K562 (cell line): ENCODE data around the gene CACNA2D3. TPM values are rescaled to one million over a fixed set of nuclear protein-coding genes. Genes with fewer than 3 reads are reported as not detected.

Experiments used
- ATAC-seq: fragments of 200-7000 bp; cut with Tn5 transposase; 3 replicates; pipeline ENCODE4 v1.9.1; 2020; ENCODE audit warnings: moderate library complexity
- BruUV-seq: library from RNA; stranded (reverse); fragments of 400-500 nt; replicated peaks from 2 replicates; lab custom pipeline; 2021; lab: Mats Ljungman, UMichigan
- CTCF ChIA-PET: fragments of 300-600 bp; formaldehyde crosslinking; extraction: SDS; loops from one replicate; lab custom pipeline; 2021; ENCODE audit warnings: low intra/inter-chr PET ratio; lab: Yijun Ruan, JAX
- POLR2A ChIA-PET: fragments of 300-600, 350-650 bp; sonication (Branson Sonifier 250); formaldehyde crosslinking; extraction: SDS; loops from one replicate; lab custom pipeline; 2021; ENCODE audit warnings: antibody characterized with exemption, inconsistent platforms; lab: Yijun Ruan, JAX
- DNase-seq, 4 experiments: peaks; one replicate each; pipeline versions ENCODE4 v3.0.0 to v3.0.0-alpha.2; 2011 to 2018; ENCODE audit warnings: low spot score in 3 of 4, mixed read lengths in 3 of 4; ENCODE audit errors: extremely low read depth in 1 of 4
- FAIRE-seq: peaks from 2 replicates; lab custom pipeline; 2011; peaks lifted over from hg19 to GRCh38; lab: Jason Lieb, UNC
- H2AFZ ChIP-seq: 2 replicates; pipeline ENCODE4 v1.6.0; 2011; ENCODE audit warnings: low read depth, low read length, control low read depth, inconsistent platforms
- H3K27ac ChIP-seq: fragments of 200-600 bp; 3 replicates; pipeline ENCODE4 v1.8.0; 2011; ENCODE audit warnings: low read depth, mild to moderate bottlenecking, control low read depth, inconsistent platforms, low read length, moderate library complexity, mixed read lengths; ENCODE audit errors: extremely low read depth
- H3K27me3 ChIP-seq, 2 experiments: fragments of 300-600 bp in 1 of 2; 2 replicates in 1 of 2; 3 replicates in 1 of 2; pipeline versions ENCODE4 v1.6.0 to v1.8.0; 2011; ENCODE audit warnings: inconsistent platforms in 2 of 2, low read length in 2 of 2, mild to moderate bottlenecking in 1 of 2, mixed read lengths in 1 of 2, moderate library complexity in 1 of 2; ENCODE audit not compliant: control insufficient read depth in 2 of 2, insufficient read depth in 2 of 2
- H3K36me3 ChIP-seq: fragments of 300-600 bp; 3 replicates; pipeline ENCODE4 v1.8.0; 2011; ENCODE audit warnings: mild to moderate bottlenecking, low read length, inconsistent platforms; ENCODE audit not compliant: control insufficient read depth, insufficient read depth
- H3K4me1 ChIP-seq, 2 experiments: fragments of 200-600 bp in 1 of 2; replicated peaks in 1 of 2; 2 replicates in 1 of 2; 3 replicates in 1 of 2; pipeline versions ENCODE4 v1.5.1 to v1.8.0; 2011; ENCODE audit warnings: inconsistent platforms in 2 of 2, low read length in 2 of 2, mild to moderate bottlenecking in 1 of 2, mixed read lengths in 1 of 2, moderate library complexity in 1 of 2; ENCODE audit not compliant: control insufficient read depth in 2 of 2, insufficient read depth in 2 of 2
- H3K4me2 ChIP-seq: 2 replicates; pipeline ENCODE4 v1.6.1; 2011; ENCODE audit warnings: low read length, control low read depth, inconsistent platforms, mixed read lengths; ENCODE audit not compliant: insufficient read depth
- H3K4me3 ChIP-seq: fragments of 200-600 bp; sonication (generic), shearing (Covaris generic); 2 replicates; pipeline ENCODE4 v1.5.1; 2016; ENCODE audit warnings: control low read depth, inconsistent platforms
- H3K79me2 ChIP-seq: fragments of 200-600 bp; 3 replicates; pipeline ENCODE4 v1.8.0; 2011; ENCODE audit warnings: low read length, inconsistent platforms; ENCODE audit not compliant: control insufficient read depth, insufficient read depth
- H3K9ac ChIP-seq, 2 experiments: 2 replicates each; pipeline versions ENCODE4 v1.6.0 to v1.6.1; 2011; ENCODE audit warnings: low read depth in 2 of 2, low read length in 2 of 2, control low read depth in 1 of 2, inconsistent platforms in 1 of 2, mild to moderate bottlenecking in 1 of 2, mixed read lengths in 1 of 2; ENCODE audit not compliant: insufficient read depth in 1 of 2
- H3K9me1 ChIP-seq: one replicate; pipeline ENCODE4 v1.6.0; 2011; ENCODE audit warnings: inconsistent platforms, mild to moderate bottlenecking, low read length, moderate library complexity; ENCODE audit not compliant: control insufficient read depth, insufficient read depth
- H3K9me3 ChIP-seq: replicated peaks from 2 replicates; pipeline ENCODE4 v1.5.1; 2011; ENCODE audit warnings: low read depth, low read length, inconsistent platforms; ENCODE audit not compliant: control insufficient read depth, insufficient read depth
- H4K20me1 ChIP-seq: replicated peaks from 2 replicates; pipeline ENCODE4 v1.6.1; 2011; ENCODE audit warnings: low read length, inconsistent platforms, mixed read lengths; ENCODE audit not compliant: control insufficient read depth, insufficient read depth
- ATF7 ChIP-seq: fragments of 450-650 bp; IDR thresholded peaks from 2 replicates; pipeline ENCODE4 v1.7.1; 2014; ENCODE audit warnings: mild to moderate bottlenecking, moderate library complexity
- CBX8 ChIP-seq: fragments of 200-600 bp; sonication (generic); IDR thresholded peaks from 2 replicates; pipeline ENCODE4 v1.6.1; 2012; ENCODE audit warnings: borderline replicate concordance, mixed run types, low read depth, mild to moderate bottlenecking, moderate library complexity, mixed read lengths, low read length, control low read depth, inconsistent platforms; ENCODE audit not compliant: poor library complexity, severe bottlenecking; ENCODE audit errors: extremely low read depth
- GTF2E2 ChIP-seq: fragments of 200-800 bp; sonication (Bioruptor generic); IDR thresholded peaks from 2 replicates; pipeline ENCODE4 v1.6.1; 2016; ENCODE audit warnings: missing genetic modification characterization, missing compliant biosample characterization
- SNRNP70 ChIP-seq: fragments of 200-400 bp; formaldehyde crosslinking; optimal IDR thresholded peaks from 2 replicates; pipeline ENCODE3; 2017; ENCODE audit warnings: low read depth, low read length
- ZBTB7A ChIP-seq: IDR thresholded peaks from 2 replicates; pipeline ENCODE4 v1.6.1; 2011; ENCODE audit warnings: low read depth, mild to moderate bottlenecking, low read length, moderate library complexity, borderline replicate concordance; ENCODE audit not compliant: control insufficient read depth
- ZNF121 ChIP-seq: sonication (generic); formaldehyde crosslinking; conservative IDR thresholded peaks from 2 replicates; pipeline ENCODE4 v1.8.0; 2022; ENCODE audit warnings: missing genetic modification reagents
- ZNF174 ChIP-seq: fragments of 250-450 bp; sonication (Bioruptor Pico); IDR thresholded peaks from 2 replicates; pipeline ENCODE4 v1.4.0; 2020; ENCODE audit warnings: mild to moderate bottlenecking
- WGBS: fragments of 100-300 bp; shearing (Covaris generic); methylation state at CpG from one replicate; pipeline ENCODE4 v1.1.6; 2016; ENCODE audit warnings: low coverage, mixed read lengths; ENCODE audit not compliant: insufficient coverage; ENCODE audit errors: missing lambda C conversion rate; 5-methylcytosine and 5-hydroxymethylcytosine counted together
- in situ Hi-C: fragments of 300-500 bp; cut with MboI; formaldehyde crosslinking; loops from 4 replicates; pipeline ENCODE4 v1.15.0; 2018; ENCODE audit warnings: inconsistent platforms, mixed read lengths
- intact Hi-C: fragments of 100-400 bp; cut with micrococcal nuclease; formaldehyde crosslinking; loops from 2 replicates; pipeline ENCODE4 v1.14.2; 2022
- polyA plus RNA-seq, 8 experiments: library from polyadenylated mRNA; depleted of rRNA in 4 of 8; stranded (reverse) in 5 of 8; unstranded in 3 of 8; fragments of >200 nt; fragmentation: Nextera tagmentation in 2 of 8; fragmentation: Illumina TruSeq in 1 of 8; extraction: Ambion mirVana in 2 of 8; extraction: Trizol in 1 of 8; gene quantifications; 2 replicates each; pipeline versions ENCODE4 v1.2.1 to v1.2.3, GENCODE V29; 2011 to 2014; ENCODE audit warnings: inconsistent platforms in 1 of 8, missing spikeins in 1 of 8
- total RNA-seq, 7 experiments: library from RNA; depleted of rRNA in 6 of 7; stranded (reverse); fragments of >200 nt in 6 of 7; fragmentation: Illumina TruSeq in 2 of 7; extraction: Trizol in 2 of 7; gene quantifications; 2 replicates each; pipeline versions ENCODE4 v1.2.1 to v1.2.3, GENCODE V29; 2011 to 2021; ENCODE audit warnings: low replicate concordance in 1 of 7
- TF ChIP-seq, protein P1 (sequence below): sonication (generic); formaldehyde crosslinking; IDR thresholded peaks from 2 replicates; pipeline ENCODE4 v1.9.0; 2022; ENCODE audit warnings: mild to moderate bottlenecking, missing genetic modification reagents
- TF ChIP-seq, protein P2 (sequence below), 2 experiments: fragments of 450-650 bp in 1 of 2; sonication (generic) in 1 of 2; formaldehyde crosslinking; conservative IDR thresholded peaks; 2 replicates each; pipeline versions ENCODE4 v1.4.0 to v1.8.1; 2020 to 2022; ENCODE audit warnings: mild to moderate bottlenecking in 1 of 2, missing genetic modification reagents in 1 of 2
- TF ChIP-seq, protein P3 (sequence below): fragments of 450-650 bp; formaldehyde crosslinking; IDR thresholded peaks from 2 replicates; pipeline ENCODE4 v1.4.0; 2020; ENCODE audit warnings: mild to moderate bottlenecking, moderate library complexity

Gene CACNA2D3
- total and polyA plus RNA-seq, 9 of the 15 experiments (the other 6 are each of a cell fraction or from before 2014, with no cell fraction given): 0.01 TPM; not detected in 8

DNA sequence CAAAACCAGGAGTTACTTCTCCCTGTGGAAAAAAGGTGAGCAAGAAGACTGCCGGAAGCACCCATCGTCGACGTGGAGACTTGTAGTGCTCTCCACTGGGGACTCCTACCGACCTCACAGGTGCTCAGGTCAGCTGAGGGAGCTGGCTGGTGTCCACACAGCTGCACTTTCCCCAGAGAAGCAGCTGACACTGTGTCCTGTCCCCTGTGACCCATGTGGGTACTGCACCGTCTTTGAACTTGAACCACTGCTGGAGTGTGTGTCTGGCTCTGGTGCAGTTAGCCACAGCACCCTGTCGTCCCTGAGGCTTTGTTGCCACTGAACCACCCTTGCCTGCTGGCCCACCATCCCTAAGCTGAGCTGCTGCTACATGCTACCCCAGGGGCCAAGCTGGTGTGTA lies 270.8 kb downstream of the CACNA2D3 start:
- 0% methylated on average over 6 of the region's 7 CpGs for WGBS
- Histone ChIP-seq H3K79me2 (no peaks in the 10 kb centered on the region), H2AFZ (no peak overlapping the region), H3K9me3 (no peaks in the 10 kb centered on the region), H3K4me1 (no peaks in the 10 kb centered on the region), H3K4me3 (no peak overlapping the region), H3K36me3 (no peaks in the 10 kb centered on the region), H3K9me1 (no peaks in the 10 kb centered on the region), H3K27me3 (no peaks in the 10 kb centered on the region), H3K27ac (no peak overlapping the region), H4K20me1 (no peaks in the 10 kb centered on the region), H3K4me2 (no peak overlapping the region), H3K9ac (no peak overlapping the region)
- intact Hi-C loops: no loop called here
- TF ChIP-seq, protein P1, sequence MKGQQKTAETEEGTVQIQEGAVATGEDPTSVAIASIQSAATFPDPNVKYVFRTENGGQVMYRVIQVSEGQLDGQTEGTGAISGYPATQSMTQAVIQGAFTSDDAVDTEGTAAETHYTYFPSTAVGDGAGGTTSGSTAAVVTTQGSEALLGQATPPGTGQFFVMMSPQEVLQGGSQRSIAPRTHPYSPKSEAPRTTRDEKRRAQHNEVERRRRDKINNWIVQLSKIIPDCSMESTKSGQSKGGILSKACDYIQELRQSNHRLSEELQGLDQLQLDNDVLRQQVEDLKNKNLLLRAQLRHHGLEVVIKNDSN: no peak
- no peak for TF ChIP-seq ZBTB7A
- TF ChIP-seq ATF7: no peak
- no peak for TF ChIP-seq GTF2E2 (tag)
- TF ChIP-seq ZNF174 (CRISPR knock-in tag): no peak
- no peak for TF ChIP-seq ZNF121 (CRISPR knock-in tag)
- no peak for TF ChIP-seq CBX8
- TF ChIP-seq SNRNP70: no peak
- TF ChIP-seq, protein P2, sequence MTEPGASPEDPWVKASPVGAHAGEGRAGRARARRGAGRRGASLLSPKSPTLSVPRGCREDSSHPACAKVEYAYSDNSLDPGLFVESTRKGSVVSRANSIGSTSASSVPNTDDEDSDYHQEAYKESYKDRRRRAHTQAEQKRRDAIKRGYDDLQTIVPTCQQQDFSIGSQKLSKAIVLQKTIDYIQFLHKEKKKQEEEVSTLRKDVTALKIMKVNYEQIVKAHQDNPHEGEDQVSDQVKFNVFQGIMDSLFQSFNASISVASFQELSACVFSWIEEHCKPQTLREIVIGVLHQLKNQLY (CRISPR knock-in tag; conservative IDR thresholded peaks at IDR 0.05): no peak
- TF ChIP-seq, protein P3, sequence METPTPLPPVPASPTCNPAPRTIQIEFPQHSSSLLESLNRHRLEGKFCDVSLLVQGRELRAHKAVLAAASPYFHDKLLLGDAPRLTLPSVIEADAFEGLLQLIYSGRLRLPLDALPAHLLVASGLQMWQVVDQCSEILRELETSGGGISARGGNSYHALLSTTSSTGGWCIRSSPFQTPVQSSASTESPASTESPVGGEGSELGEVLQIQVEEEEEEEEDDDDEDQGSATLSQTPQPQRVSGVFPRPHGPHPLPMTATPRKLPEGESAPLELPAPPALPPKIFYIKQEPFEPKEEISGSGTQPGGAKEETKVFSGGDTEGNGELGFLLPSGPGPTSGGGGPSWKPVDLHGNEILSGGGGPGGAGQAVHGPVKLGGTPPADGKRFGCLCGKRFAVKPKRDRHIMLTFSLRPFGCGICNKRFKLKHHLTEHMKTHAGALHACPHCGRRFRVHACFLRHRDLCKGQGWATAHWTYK (CRISPR knock-in tag): no peak
- ATAC-seq: no peak
- in situ Hi-C loops: no loop called here
- no peak for FAIRE-seq
- no TSS peak for BruUV-seq
- POLR2A ChIA-PET: no interaction called here
- CTCF ChIA-PET: no interaction called here
- DNase-seq: no peak
